Endothelial cell (in vitro differentiated cells): ENCODE data around the gene GAGE12G. TPM values are rescaled to one million over a fixed set of nuclear protein-coding genes. Genes with fewer than 3 reads are reported as not detected.

Source experiments
- DNase-seq: peaks from one replicate; pipeline ENCODE4 v3.0.0; 2021; ENCODE audit warnings: low spot score
- H3K27ac Mint-ChIP-seq: one replicate; pipeline ENCODE4 v1.8.0; 2021; ENCODE audit warnings: mixed read lengths, inconsistent platforms; ENCODE audit not compliant: unreplicated experiment
- H3K27me3 Mint-ChIP-seq: one replicate; pipeline ENCODE4 v1.8.0; 2021; ENCODE audit warnings: mild to moderate bottlenecking, moderate library complexity, mixed read lengths, inconsistent platforms; ENCODE audit not compliant: unreplicated experiment
- H3K36me3 Mint-ChIP-seq: one replicate; pipeline ENCODE4 v1.8.0; 2021; ENCODE audit warnings: mild to moderate bottlenecking, low read depth, mixed read lengths, inconsistent platforms; ENCODE audit not compliant: unreplicated experiment
- H3K4me1 Mint-ChIP-seq: one replicate; pipeline ENCODE4 v1.8.0; 2021; ENCODE audit warnings: mild to moderate bottlenecking, mixed read lengths, inconsistent platforms; ENCODE audit not compliant: unreplicated experiment
- H3K4me3 Mint-ChIP-seq: one replicate; pipeline ENCODE4 v1.8.0; 2021; ENCODE audit warnings: mild to moderate bottlenecking, mixed read lengths, inconsistent platforms; ENCODE audit not compliant: unreplicated experiment
- H3K9me3 Mint-ChIP-seq: one replicate; pipeline ENCODE4 v1.8.0; 2021; ENCODE audit warnings: mixed read lengths, inconsistent platforms; ENCODE audit not compliant: unreplicated experiment
- total RNA-seq: library from RNA; stranded (reverse); fragmentation: NEBNext Ultra II Directional; extraction: Animal tissue kit (Norgen Biotek cat#: 25700); gene quantifications from one replicate; pipeline ENCODE4 v1.2.1, GENCODE V29; 2021; ENCODE audit not compliant: unreplicated experiment
- TF ChIP-seq, protein P1 (sequence below): fragments of 200-600 bp; sonication (generic); IDR thresholded peaks from one replicate; pipeline ENCODE4 v1.5.0; 2021; ENCODE audit warnings: antibody characterized with exemption; ENCODE audit not compliant: unreplicated experiment

The GAGE12G gene
- total RNA-seq, 1 donor from 2014 or later = not detected

DNA sequence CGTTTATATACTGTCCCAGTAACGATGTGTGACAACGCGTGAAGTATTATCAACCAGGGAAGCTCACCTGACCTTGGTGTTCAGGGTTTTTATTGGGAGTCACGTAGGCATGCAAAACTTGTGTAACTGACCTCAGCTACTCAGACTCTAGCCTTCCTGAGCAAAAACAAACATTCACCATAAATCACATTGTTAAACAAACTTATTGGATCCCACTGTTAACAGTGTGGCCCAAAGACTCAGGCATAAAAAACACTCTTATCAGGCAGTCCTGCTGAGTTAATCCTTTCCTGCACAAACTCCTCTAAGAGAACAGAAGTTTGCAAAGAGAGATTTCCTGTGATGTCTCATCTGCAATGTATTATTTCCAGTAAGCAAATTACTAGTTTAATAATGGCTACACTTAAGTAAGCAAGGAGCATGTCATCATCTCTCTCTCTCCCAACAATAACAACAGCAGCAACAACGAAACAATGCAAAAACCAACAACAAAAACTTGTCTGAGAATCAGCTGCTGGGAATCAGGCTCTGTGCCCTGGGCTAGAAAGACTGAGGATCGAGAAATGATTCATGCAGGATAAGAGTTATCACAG is 40.6 kb downstream of the GAGE12G start:
- Mint-ChIP-seq H3K27me3 (no peaks in the 10 kb centered on the region), H3K9me3 (no peaks in the 10 kb centered on the region), H3K36me3 (no peaks in the 10 kb centered on the region), H3K4me3 (no peak overlapping the region), H3K27ac (no peak overlapping the region), H3K4me1 (no peaks in the 10 kb centered on the region)
- DNase-seq = no peak
- TF ChIP-seq, protein P1, sequence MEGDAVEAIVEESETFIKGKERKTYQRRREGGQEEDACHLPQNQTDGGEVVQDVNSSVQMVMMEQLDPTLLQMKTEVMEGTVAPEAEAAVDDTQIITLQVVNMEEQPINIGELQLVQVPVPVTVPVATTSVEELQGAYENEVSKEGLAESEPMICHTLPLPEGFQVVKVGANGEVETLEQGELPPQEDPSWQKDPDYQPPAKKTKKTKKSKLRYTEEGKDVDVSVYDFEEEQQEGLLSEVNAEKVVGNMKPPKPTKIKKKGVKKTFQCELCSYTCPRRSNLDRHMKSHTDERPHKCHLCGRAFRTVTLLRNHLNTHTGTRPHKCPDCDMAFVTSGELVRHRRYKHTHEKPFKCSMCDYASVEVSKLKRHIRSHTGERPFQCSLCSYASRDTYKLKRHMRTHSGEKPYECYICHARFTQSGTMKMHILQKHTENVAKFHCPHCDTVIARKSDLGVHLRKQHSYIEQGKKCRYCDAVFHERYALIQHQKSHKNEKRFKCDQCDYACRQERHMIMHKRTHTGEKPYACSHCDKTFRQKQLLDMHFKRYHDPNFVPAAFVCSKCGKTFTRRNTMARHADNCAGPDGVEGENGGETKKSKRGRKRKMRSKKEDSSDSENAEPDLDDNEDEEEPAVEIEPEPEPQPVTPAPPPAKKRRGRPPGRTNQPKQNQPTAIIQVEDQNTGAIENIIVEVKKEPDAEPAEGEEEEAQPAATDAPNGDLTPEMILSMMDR = no peak

DNA sequence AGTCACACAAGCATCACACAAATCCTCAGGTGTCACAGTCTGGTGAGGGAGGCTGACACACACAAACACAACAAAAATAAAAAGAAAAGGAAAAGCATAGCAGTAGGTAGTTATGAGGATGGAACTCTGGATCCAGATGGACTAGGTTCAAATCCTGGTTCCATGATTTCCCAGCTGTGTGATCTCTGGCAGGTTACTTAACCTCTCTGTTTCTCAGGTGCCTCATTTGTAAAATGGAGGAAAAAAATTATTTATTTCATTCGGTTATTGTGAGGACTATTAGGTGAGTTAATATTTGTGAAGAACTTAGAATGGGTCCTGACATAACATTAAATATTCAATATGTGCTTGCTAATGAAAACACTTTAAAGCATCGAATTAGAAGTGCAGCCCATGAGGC is 48.4 kb downstream of the GAGE12G start:
- no peaks in the 10 kb centered on the region for H3K27me3 Mint-ChIP-seq
- no peak for DNase-seq
- TF ChIP-seq, protein P1 = no peak
- H3K4me3 Mint-ChIP-seq = no peak overlapping the region
- H3K36me3 Mint-ChIP-seq = no peaks in the 10 kb centered on the region
- H3K4me1 Mint-ChIP-seq = no peaks in the 10 kb centered on the region
- H3K9me3 Mint-ChIP-seq = no peaks in the 10 kb centered on the region
- no peak overlapping the region for H3K27ac Mint-ChIP-seq

Other genes with a start within 250 kb of the GAGE12G start
- gene GAGE12J, start 248.4 kb upstream of the GAGE12G start, total RNA-seq = not detected
- gene GAGE13, start 238.8 kb upstream of the GAGE12G start, total RNA-seq = not detected
- gene GAGE12C, start 38.2 kb upstream of the GAGE12G start, total RNA-seq = not detected
- gene GAGE12D, start 28.7 kb upstream of the GAGE12G start, total RNA-seq = not detected
- gene GAGE12E, start 19.1 kb upstream of the GAGE12G start, total RNA-seq = not detected
- gene GAGE12F, start 9.6 kb upstream of the GAGE12G start, total RNA-seq = not detected
- not detected for gene GAGE12H, start 9.5 kb downstream of the GAGE12G start, total RNA-seq
- gene GAGE2A, start 19.1 kb downstream of the GAGE12G start, total RNA-seq = not detected
- gene GAGE1, start 28.6 kb downstream of the GAGE12G start, total RNA-seq = not detected
- gene PAGE1, start 125.6 kb downstream of the GAGE12G start, total RNA-seq = not detected